HepG2 (cell line): ENCODE data around the gene GAL3ST3. TPM values are rescaled to one million over a fixed set of nuclear protein-coding genes. Genes with fewer than 3 reads are reported as not detected.

ENCODE experiments used
- AKNA ChIP-seq: sonication (generic); formaldehyde crosslinking; IDR thresholded peaks from 2 replicates; pipeline ENCODE4 v1.4.0; 2020; ENCODE audit warnings: missing genetic modification reagents, borderline replicate concordance
- CHD4 ChIP-seq: fragments of 200-600 bp; sonication (generic); IDR thresholded peaks from 2 replicates; pipeline ENCODE4 v1.7.0; 2017; ENCODE audit warnings: mild to moderate bottlenecking, low read length, borderline replicate concordance
- ESRRA ChIP-seq: sonication (generic); formaldehyde crosslinking; IDR thresholded peaks from 2 replicates; pipeline ENCODE4 v1.5.1; 2020; ENCODE audit warnings: mild to moderate bottlenecking, low read depth, missing genetic modification reagents
- FOSL1 ChIP-seq: sonication (generic); formaldehyde crosslinking; IDR thresholded peaks from 2 replicates; pipeline ENCODE4 v1.9.0; 2021; ENCODE audit warnings: missing genetic modification reagents, borderline replicate concordance
- MEF2D ChIP-seq: sonication (generic); formaldehyde crosslinking; IDR thresholded peaks from 2 replicates; pipeline ENCODE4 v1.5.1; 2020; ENCODE audit warnings: mild to moderate bottlenecking, missing genetic modification reagents
- TEF ChIP-seq: sonication (generic); formaldehyde crosslinking; IDR thresholded peaks from 2 replicates; pipeline ENCODE4 v1.5.0; 2020; ENCODE audit warnings: missing genetic modification reagents
- ZHX2 ChIP-seq, 2 experiments: sonication (generic) in 1 of 2; formaldehyde crosslinking in 1 of 2; IDR thresholded peaks; 2 replicates each; pipeline versions ENCODE4 v1.6.1 to v1.9.0; 2014 to 2022; ENCODE audit warnings: antibody characterized with exemption in 1 of 2, borderline replicate concordance in 1 of 2, inconsistent platforms in 1 of 2, low read depth in 1 of 2, missing genetic modification reagents in 1 of 2
- ZNF709 ChIP-seq: sonication (generic); formaldehyde crosslinking; IDR thresholded peaks from 2 replicates; pipeline ENCODE4 v1.5.0; 2020; ENCODE audit warnings: mild to moderate bottlenecking, missing genetic modification reagents
- polyA plus RNA-seq, 8 experiments: library from polyadenylated mRNA; depleted of rRNA in 3 of 8; stranded (reverse) in 7 of 8; unstranded in 1 of 8; fragments of >200 nt; fragmentation: Illumina TruSeq in 4 of 8; extraction: Trizol in 4 of 8; gene quantifications; 2 replicates each; pipeline versions ENCODE4 v1.2.1 to v1.2.3, GENCODE V29; 2011 to 2016; ENCODE audit warnings: low read depth in 4 of 8, missing spikeins in 1 of 8, mixed read lengths in 1 of 8; ENCODE audit not compliant: insufficient read depth in 1 of 8
- total RNA-seq, 5 experiments: library from RNA; depleted of rRNA; stranded (reverse); fragments of >200 nt; fragmentation: Illumina TruSeq; extraction: Trizol; gene quantifications; 2 replicates each; pipeline ENCODE4 v1.2.3, GENCODE V29; 2016; ENCODE audit warnings: low read depth in 1 of 5
- TF ChIP-seq, protein P1 (sequence below): sonication (generic); formaldehyde crosslinking; IDR thresholded peaks from 2 replicates; pipeline ENCODE4 v1.9.0; 2022; ENCODE audit warnings: low read depth, missing genetic modification reagents

The GAL3ST3 gene
- total and polyA plus RNA-seq, 2 of the 13 experiments (the other 11 are each of a cell fraction or from before 2014, with no cell fraction given), result not detected

DNA sequence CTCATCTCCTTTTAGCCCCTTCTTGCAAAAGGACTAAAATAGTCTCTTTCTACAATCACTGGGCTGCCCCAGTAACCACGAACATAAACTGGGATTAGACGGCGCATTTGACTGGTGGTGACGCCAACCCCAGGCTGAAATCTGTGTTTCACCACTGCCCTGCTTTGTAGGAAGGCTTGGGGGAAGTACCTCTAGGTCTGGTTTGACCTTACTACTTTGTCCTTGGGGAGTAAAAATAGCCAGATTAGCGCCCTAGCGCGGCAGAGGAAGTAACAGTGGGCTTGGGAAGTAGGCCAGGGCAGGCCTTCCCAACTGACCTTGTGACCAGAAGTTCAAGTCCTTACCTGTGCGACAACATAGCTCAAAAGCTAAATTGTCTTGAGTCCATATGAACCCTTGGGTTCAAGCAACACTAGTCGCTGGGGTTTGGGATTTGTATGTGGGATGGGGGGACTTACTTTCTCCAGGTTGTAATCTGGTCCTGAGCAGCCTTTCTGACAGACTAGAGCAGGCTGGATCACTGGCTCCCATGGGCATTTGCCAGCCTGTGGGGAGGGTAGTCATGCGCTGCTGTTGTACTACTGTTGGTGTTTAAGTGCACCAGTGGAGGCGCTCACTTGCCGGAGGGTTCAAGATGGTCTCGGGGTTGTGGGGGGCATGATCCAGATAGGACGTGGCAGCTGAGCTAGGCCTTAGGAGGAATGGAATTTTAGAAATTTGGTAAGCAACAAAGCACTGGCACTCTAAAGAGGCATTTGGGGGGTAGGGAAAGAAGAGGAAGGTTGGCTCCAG, 20.2 kb upstream of the GAL3ST3 start (continued):
- TF ChIP-seq TEF (no peak), ZNF709 (CRISPR knock-in tag) (no peak), AKNA (no peak), MEF2D (CRISPR knock-in tag) (0 out of 2 replicates have a peak, but pooled peaks have one; percentile 28), FOSL1 (CRISPR knock-in tag) (no peak), CHD4 (no peak), ESRRA (CRISPR knock-in tag) (0 out of 2 replicates have a peak, but pooled peaks have one; percentile 24), ZHX2 (IDR thresholded peaks at IDR 0.05; ENCODE audit: low read depth) (no peak), ZHX2 (CRISPR knock-in tag; IDR thresholded peaks at IDR 0.05; ENCODE audit: borderline replicate concordance) (no peak)
- TF ChIP-seq, protein P1, sequence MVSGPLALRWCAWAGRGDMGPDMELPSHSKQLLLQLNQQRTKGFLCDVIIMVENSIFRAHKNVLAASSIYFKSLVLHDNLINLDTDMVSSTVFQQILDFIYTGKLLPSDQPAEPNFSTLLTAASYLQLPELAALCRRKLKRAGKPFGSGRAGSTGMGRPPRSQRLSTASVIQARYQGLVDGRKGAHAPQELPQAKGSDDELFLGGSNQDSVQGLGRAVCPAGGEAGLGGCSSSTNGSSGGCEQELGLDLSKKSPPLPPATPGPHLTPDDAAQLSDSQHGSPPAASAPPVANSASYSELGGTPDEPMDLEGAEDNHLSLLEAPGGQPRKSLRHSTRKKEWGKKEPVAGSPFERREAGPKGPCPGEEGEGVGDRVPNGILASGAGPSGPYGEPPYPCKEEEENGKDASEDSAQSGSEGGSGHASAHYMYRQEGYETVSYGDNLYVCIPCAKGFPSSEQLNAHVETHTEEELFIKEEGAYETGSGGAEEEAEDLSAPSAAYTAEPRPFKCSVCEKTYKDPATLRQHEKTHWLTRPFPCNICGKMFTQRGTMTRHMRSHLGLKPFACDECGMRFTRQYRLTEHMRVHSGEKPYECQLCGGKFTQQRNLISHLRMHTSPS, result no peak
